HEK293 (cell line): ENCODE data around the gene TTN.

ENCODE experiments used
- CTCF ChIA-PET: fragments of 350-600 bp; formaldehyde crosslinking; extraction: SDS; loops from one replicate; lab custom pipeline; 2021; ENCODE audit warnings: antibody characterized with exemption; lab: Yijun Ruan, JAX
- POLR2A ChIA-PET: fragments of 300-600 bp; formaldehyde crosslinking; extraction: SDS; loops from one replicate; lab custom pipeline; 2020; ENCODE audit warnings: antibody characterized with exemption, inconsistent platforms; lab: Yijun Ruan, JAX
- H3K27ac ChIP-seq: fragments of 200-500 bp; sonication (Bioruptor generic); 2 replicates; pipeline ENCODE4 v1.5.1; 2014; ENCODE audit warnings: low read depth, low read length, control low read depth, inconsistent platforms; ENCODE audit errors: extremely low read depth
- H3K36me3 ChIP-seq, 2 experiments: fragments of 200-500 bp in 1 of 2; sonication (Bioruptor generic) in 1 of 2; 1 replicate in 1 of 2; 2 replicates in 1 of 2; pipeline ENCODE4 v1.5.1; 2014 to 2017; ENCODE audit warnings: inconsistent platforms in 2 of 2, low read length in 2 of 2; ENCODE audit not compliant: control insufficient read depth in 2 of 2, insufficient read depth in 1 of 2
- H3K4me1 ChIP-seq: fragments of 200-500 bp; sonication (Bioruptor generic); 2 replicates; pipeline ENCODE4 v1.5.1; 2014; ENCODE audit warnings: mild to moderate bottlenecking, low read length, inconsistent platforms; ENCODE audit not compliant: control insufficient read depth, insufficient read depth
- H3K4me3 ChIP-seq: 2 replicates; pipeline ENCODE4 v1.5.1; 2011; ENCODE audit warnings: low read depth, mild to moderate bottlenecking, control low read depth, low read length, moderate library complexity
- H3K9me3 ChIP-seq: fragments of 200-500 bp; sonication (Bioruptor generic); 2 replicates; pipeline ENCODE4 v1.5.1; 2014; ENCODE audit warnings: low read depth, low read length, inconsistent platforms; ENCODE audit not compliant: control insufficient read depth, insufficient read depth
- BCL11B ChIP-seq: fragments of 450-650 bp; formaldehyde crosslinking; IDR thresholded peaks from 2 replicates; pipeline ENCODE4 v1.5.1; 2016; ENCODE audit warnings: low read depth, missing biosample characterization, missing genetic modification characterization
- INSM2 ChIP-seq: fragments of 450-650 bp; formaldehyde crosslinking; IDR thresholded peaks from 2 replicates; pipeline ENCODE4 v1.5.1; 2016; ENCODE audit warnings: missing biosample characterization, missing genetic modification characterization
- KLF7 ChIP-seq: fragments of 450-650 bp; formaldehyde crosslinking; IDR thresholded peaks from 2 replicates; pipeline ENCODE4 v1.5.1; 2016; ENCODE audit warnings: missing biosample characterization, missing genetic modification characterization, borderline replicate concordance
- REPIN1 ChIP-seq: fragments of 450-650 bp; formaldehyde crosslinking; IDR thresholded peaks from 2 replicates; pipeline ENCODE4 v1.5.1; 2017; ENCODE audit warnings: missing biosample characterization, missing genetic modification characterization, low read depth
- SALL2 ChIP-seq: fragments of 450-650 bp; formaldehyde crosslinking; IDR thresholded peaks from 2 replicates; pipeline ENCODE4 v1.5.0; 2017; ENCODE audit warnings: missing biosample characterization, mild to moderate bottlenecking, missing genetic modification characterization, borderline replicate concordance
- WT1 ChIP-seq: fragments of 450-650 bp; formaldehyde crosslinking; IDR thresholded peaks from 2 replicates; pipeline ENCODE4 v1.5.1; 2016; ENCODE audit warnings: missing biosample characterization, missing genetic modification characterization
- YY1 ChIP-seq: fragments of 450-650 bp; formaldehyde crosslinking; IDR thresholded peaks from 2 replicates; pipeline ENCODE4 v1.5.1; 2018; ENCODE audit warnings: missing biosample characterization, missing genetic modification characterization
- ZNF132 ChIP-seq: fragments of 450-650 bp; formaldehyde crosslinking; IDR thresholded peaks from 2 replicates; pipeline ENCODE4 v1.5.1; 2017; ENCODE audit warnings: missing biosample characterization, missing genetic modification characterization, borderline replicate concordance
- ZNF175 ChIP-seq: fragments of 450-650 bp; formaldehyde crosslinking; IDR thresholded peaks from 2 replicates; pipeline ENCODE4 v1.5.1; 2016; ENCODE audit warnings: missing biosample characterization, missing genetic modification characterization
- ZNF184 ChIP-seq: fragments of 450-650 bp; IDR thresholded peaks from 2 replicates; pipeline ENCODE4 v1.5.1; 2018; ENCODE audit warnings: missing biosample characterization, mild to moderate bottlenecking, missing genetic modification characterization
- ZNF266 ChIP-seq: fragments of 450-650 bp; formaldehyde crosslinking; IDR thresholded peaks from 2 replicates; pipeline ENCODE4 v1.5.1; 2016; ENCODE audit warnings: missing biosample characterization, missing genetic modification characterization, low read depth
- ZNF423 ChIP-seq: fragments of 450-650 bp; formaldehyde crosslinking; IDR thresholded peaks from 2 replicates; pipeline ENCODE4 v1.5.1; 2016; ENCODE audit warnings: missing biosample characterization, missing genetic modification characterization
- ZNF514 ChIP-seq: fragments of 450-650 bp; formaldehyde crosslinking; IDR thresholded peaks from 2 replicates; pipeline ENCODE4 v1.5.1; 2016; ENCODE audit warnings: missing biosample characterization, missing genetic modification characterization
- ZNF624 ChIP-seq: fragments of 450-650 bp; formaldehyde crosslinking; IDR thresholded peaks from 2 replicates; pipeline ENCODE4 v1.5.1; 2017; ENCODE audit warnings: missing biosample characterization, missing genetic modification characterization
- ZNF626 ChIP-seq: fragments of 450-650 bp; sonication (Bioruptor Pico); formaldehyde crosslinking; IDR thresholded peaks from 2 replicates; pipeline ENCODE4 v1.5.1; 2018; ENCODE audit warnings: missing biosample characterization, missing genetic modification characterization, inconsistent platforms
- ZNF654 ChIP-seq: fragments of 450-650 bp; formaldehyde crosslinking; IDR thresholded peaks from 2 replicates; pipeline ENCODE4 v1.5.1; 2016; ENCODE audit warnings: low read depth, missing biosample characterization, missing genetic modification characterization
- ZNF707 ChIP-seq: fragments of 450-650 bp; formaldehyde crosslinking; IDR thresholded peaks from 2 replicates; pipeline ENCODE4 v1.5.1; 2016; ENCODE audit warnings: missing biosample characterization, missing genetic modification characterization
- ZNF768 ChIP-seq: fragments of 450-650 bp; formaldehyde crosslinking; IDR thresholded peaks from 2 replicates; pipeline ENCODE4 v1.5.1; 2018; ENCODE audit warnings: missing biosample characterization, mild to moderate bottlenecking, missing genetic modification characterization
- ZSCAN18 ChIP-seq: fragments of 450-650 bp; formaldehyde crosslinking; IDR thresholded peaks from 2 replicates; pipeline ENCODE4 v1.5.1; 2016; ENCODE audit warnings: missing biosample characterization, missing genetic modification characterization
- TF ChIP-seq, protein P1 (sequence below): fragments of 450-650 bp; formaldehyde crosslinking; IDR thresholded peaks from 2 replicates; pipeline ENCODE4 v1.5.1; 2016; ENCODE audit warnings: missing biosample characterization, missing genetic modification characterization

The TTN gene

DNA sequence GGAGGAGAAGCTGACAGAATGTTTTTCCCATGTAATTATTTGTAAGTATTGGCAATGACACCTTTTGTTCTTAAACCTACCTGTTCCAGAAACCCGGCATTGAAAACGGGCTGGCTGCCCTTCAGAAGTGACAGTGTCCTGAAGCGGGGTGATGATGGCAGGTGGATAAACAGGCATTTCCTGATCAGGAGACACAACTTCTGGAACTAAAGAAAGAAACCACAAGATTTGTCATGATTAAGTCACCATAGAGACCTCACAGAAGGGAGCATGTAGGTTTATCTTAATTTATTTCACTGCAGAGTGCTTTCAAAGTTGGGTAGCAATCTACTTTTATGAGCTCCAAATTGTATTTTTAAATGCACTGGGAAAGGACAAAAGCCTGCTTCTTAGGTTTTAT, 43.1 kb downstream of the TTN start:
- TF ChIP-seq BCL11B (no peak), SALL2 (no peak), ZNF266 (tag by site-specific recombination) (no peak), WT1 (tag by site-specific recombination) (no peak), INSM2 (tag by site-specific recombination) (no peak), ZNF624 (tag by site-specific recombination) (no peak), KLF7 (no peak), ZNF184 (tag by site-specific recombination) (no peak), ZNF132 (no peak), ZNF423 (tag by site-specific recombination) (no peak), ZNF175 (tag by site-specific recombination) (no peak), ZNF626 (no peak), REPIN1 (tag by site-specific recombination) (no peak), ZNF768 (no peak), YY1 (tag by site-specific recombination) (no peak), ZNF707 (tag by site-specific recombination) (no peak), ZNF514 (tag by site-specific recombination) (no peak)
- TF ChIP-seq, all 188 proteins: peak for 0
- POLR2A ChIA-PET = no interaction called here

GRCh38 chr2:178761759-178762371, 45.4 kb downstream of the TTN start:
- TF ChIP-seq, protein P1, sequence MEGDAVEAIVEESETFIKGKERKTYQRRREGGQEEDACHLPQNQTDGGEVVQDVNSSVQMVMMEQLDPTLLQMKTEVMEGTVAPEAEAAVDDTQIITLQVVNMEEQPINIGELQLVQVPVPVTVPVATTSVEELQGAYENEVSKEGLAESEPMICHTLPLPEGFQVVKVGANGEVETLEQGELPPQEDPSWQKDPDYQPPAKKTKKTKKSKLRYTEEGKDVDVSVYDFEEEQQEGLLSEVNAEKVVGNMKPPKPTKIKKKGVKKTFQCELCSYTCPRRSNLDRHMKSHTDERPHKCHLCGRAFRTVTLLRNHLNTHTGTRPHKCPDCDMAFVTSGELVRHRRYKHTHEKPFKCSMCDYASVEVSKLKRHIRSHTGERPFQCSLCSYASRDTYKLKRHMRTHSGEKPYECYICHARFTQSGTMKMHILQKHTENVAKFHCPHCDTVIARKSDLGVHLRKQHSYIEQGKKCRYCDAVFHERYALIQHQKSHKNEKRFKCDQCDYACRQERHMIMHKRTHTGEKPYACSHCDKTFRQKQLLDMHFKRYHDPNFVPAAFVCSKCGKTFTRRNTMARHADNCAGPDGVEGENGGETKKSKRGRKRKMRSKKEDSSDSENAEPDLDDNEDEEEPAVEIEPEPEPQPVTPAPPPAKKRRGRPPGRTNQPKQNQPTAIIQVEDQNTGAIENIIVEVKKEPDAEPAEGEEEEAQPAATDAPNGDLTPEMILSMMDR (tag by site-specific recombination) = peak; percentile 41; the same call in 1 of the 2 replicates
- TF ChIP-seq ZSCAN18 (no peak), ZNF654 (tag by site-specific recombination) (peak; percentile 93)
- CTCF ChIA-PET = interaction anchor here (0.5 to 1.9 kb wide), 28 partner anchors 8 to 1025 kb away, joined by 3 to 19 read pairs (median 4); no protein-coding TSS in a partner anchor
- POLR2A ChIA-PET = no interaction called here
- Histone ChIP-seq H3K4me1 (no peaks in the 10 kb centered on the region), H3K27ac (no peak overlapping the region), H3K9me3 (no peaks in the 10 kb centered on the region), H3K36me3 (no peaks in the 10 kb centered on the region), H3K4me3 (no peak overlapping the region)

More for the DNA sequence above, 43.1 kb downstream of the TTN start:
- CTCF ChIA-PET = interaction anchor here (0.6 to 1.5 kb wide), 5 partner anchors 31 to 634 kb away, joined by 3 to 4 read pairs (median 3); no protein-coding TSS in a partner anchor
- no peak overlapping the region for H3K4me3 ChIP-seq
- no peaks in the 10 kb centered on the region for H3K36me3 ChIP-seq
- H3K27ac ChIP-seq = no peak overlapping the region
- H3K9me3 ChIP-seq = no peaks in the 10 kb centered on the region
- H3K4me1 ChIP-seq = no peaks in the 10 kb centered on the region
